GM21786 (cell line): ENCODE measurements around the gene HNRNPDL.
A peak's percentile ranks its signal among the peaks of the same experiment; 100 is the strongest.
"Not testable (repeated sequence)": the region's sequence is repeated elsewhere in the genome, so short reads cannot be mapped to it uniquely, and the experiment has no call there.

Source experiments
- ATAC-seq: cut with Tn5 transposase; IDR thresholded peaks from one replicate; pipeline ENCODE4 v1.9.1; 2021; ENCODE audit not compliant: unreplicated experiment

Gene HNRNPDL

GRCh38 chr4:82390061-82390460 lies 40.2 kb downstream of the HNRNPDL start:
- ATAC-seq: not testable (repeated sequence)

GRCh38 chr4:82388405-82388804 lies 41.9 kb downstream of the HNRNPDL start:
- ATAC-seq: no peak

- ATAC-seq: not testable (repeated sequence)
These were observed 44.0 kb downstream of the HNRNPDL start for GRCh38 chr4:82386312-82386711.

GRCh38 chr4:82382751-82383150 lies 47.5 kb downstream of the HNRNPDL start:
- ATAC-seq: no peak

DNA sequence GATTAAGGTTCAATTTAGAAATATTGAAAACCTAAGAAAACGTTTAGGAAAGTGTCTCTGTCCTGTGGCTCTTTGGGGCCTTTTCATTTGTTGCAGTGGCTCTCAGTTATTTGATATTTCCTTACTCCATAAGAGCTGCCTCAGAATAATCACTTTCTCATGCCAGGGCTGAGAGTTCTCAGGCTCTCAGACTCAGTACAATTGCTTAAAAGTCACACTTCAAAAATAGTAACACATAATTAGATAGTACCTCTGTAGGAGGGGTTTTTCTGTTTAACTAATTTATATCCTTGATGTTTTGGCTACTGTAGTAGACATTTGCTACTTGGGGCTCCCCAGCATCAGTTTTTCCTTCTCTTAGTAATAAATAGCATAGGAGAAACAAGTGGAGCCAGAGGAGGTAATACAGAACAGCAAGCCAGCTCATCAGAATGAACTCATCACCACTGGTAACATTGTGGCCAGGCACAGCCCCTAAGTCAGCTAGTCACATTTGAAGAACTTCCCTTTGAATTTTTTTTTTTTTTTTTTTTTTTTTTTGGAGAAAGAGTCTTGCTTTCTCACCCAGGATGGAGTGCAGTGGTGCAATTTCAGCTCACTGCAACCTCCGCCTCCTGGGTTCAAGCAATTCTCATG lies 48.5 kb downstream of the HNRNPDL start:
- ATAC-seq: no peak

GRCh38 chr4:82381235-82381634 lies 49.0 kb downstream of the HNRNPDL start:
- ATAC-seq: no peak

DNA sequence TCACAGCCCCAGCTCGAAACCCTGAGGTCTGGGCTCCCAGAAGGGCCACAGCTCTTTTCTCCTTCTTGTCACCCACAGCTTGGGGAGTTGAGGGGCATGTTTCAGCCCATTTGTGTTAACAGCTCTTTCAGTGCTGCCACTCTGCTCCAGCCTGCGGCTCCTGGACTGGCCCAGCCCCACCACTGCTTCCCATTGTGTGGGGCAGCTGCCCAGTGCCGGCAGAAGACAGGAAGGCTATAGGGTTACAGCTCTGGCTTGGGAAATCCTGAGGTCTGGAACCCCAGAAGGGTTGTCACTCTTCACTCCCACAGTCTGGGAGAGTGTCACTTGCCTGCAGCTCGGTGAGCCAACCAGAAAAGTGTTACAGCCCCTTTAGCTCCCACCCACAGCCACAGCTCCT lies 49.4 kb downstream of the HNRNPDL start:
- no peak for ATAC-seq

DNA sequence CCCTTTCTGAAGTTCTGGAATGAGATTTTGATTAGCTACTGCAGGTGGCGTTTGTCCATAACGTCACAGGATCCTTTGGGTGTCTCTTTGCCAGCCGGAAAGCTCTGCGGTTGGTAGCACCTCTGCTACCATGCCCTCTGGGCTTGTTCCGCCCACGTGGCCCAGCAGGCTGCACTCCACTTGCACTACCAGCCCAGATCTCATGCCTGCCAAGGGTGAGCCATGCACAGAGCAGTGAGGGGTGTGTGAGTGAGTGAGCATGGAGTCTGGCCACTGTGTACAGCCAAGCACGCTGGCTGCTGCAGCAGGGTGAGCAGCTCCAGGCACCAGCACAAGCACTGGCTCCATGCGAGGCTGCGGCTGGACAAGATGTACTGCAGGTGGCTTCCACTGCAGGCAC lies 49.9 kb downstream of the HNRNPDL start:
- no peak for ATAC-seq

GRCh38 chr4:82376109-82376508 lies 54.2 kb downstream of the HNRNPDL start:
- no peak for ATAC-seq

- ATAC-seq: peak; percentile 95
These were observed 56.2 kb downstream of the HNRNPDL start, which contains the start of gene HNRNPD for GRCh38 chr4:82373816-82374625. HNRNPD (minus strand) TSS chr4:82373991; CDS start chr4:82373678, 313 bp downstream.

- peak; percentile 5 for ATAC-seq
These were observed 56.8 kb downstream of the HNRNPDL start for GRCh38 chr4:82373486-82373815.
